Endothelial cell (in vitro differentiated cells): Measurements from ENCODE around the gene SSH2. TPM values are rescaled to one million over a fixed set of nuclear protein-coding genes. Genes with fewer than 3 reads are reported as not detected.
A peak's percentile ranks its signal among the peaks of the same experiment; 100 is the strongest.

Experiments used
- DNase-seq: peaks from one replicate; pipeline ENCODE4 v3.0.0; 2021; ENCODE audit warnings: low spot score
- H3K27ac Mint-ChIP-seq: one replicate; pipeline ENCODE4 v1.8.0; 2021; ENCODE audit warnings: mixed read lengths, inconsistent platforms; ENCODE audit not compliant: unreplicated experiment
- H3K27me3 Mint-ChIP-seq: one replicate; pipeline ENCODE4 v1.8.0; 2021; ENCODE audit warnings: mild to moderate bottlenecking, moderate library complexity, mixed read lengths, inconsistent platforms; ENCODE audit not compliant: unreplicated experiment
- H3K36me3 Mint-ChIP-seq: one replicate; pipeline ENCODE4 v1.8.0; 2021; ENCODE audit warnings: mild to moderate bottlenecking, low read depth, mixed read lengths, inconsistent platforms; ENCODE audit not compliant: unreplicated experiment
- H3K4me1 Mint-ChIP-seq: one replicate; pipeline ENCODE4 v1.8.0; 2021; ENCODE audit warnings: mild to moderate bottlenecking, mixed read lengths, inconsistent platforms; ENCODE audit not compliant: unreplicated experiment
- H3K4me3 Mint-ChIP-seq: one replicate; pipeline ENCODE4 v1.8.0; 2021; ENCODE audit warnings: mild to moderate bottlenecking, mixed read lengths, inconsistent platforms; ENCODE audit not compliant: unreplicated experiment
- H3K9me3 Mint-ChIP-seq: one replicate; pipeline ENCODE4 v1.8.0; 2021; ENCODE audit warnings: mixed read lengths, inconsistent platforms; ENCODE audit not compliant: unreplicated experiment
- total RNA-seq: library from RNA; stranded (reverse); fragmentation: NEBNext Ultra II Directional; extraction: Animal tissue kit (Norgen Biotek cat#: 25700); gene quantifications from one replicate; pipeline ENCODE4 v1.2.1, GENCODE V29; 2021; ENCODE audit not compliant: unreplicated experiment
- TF ChIP-seq, protein P1 (sequence below): fragments of 200-600 bp; sonication (generic); IDR thresholded peaks from one replicate; pipeline ENCODE4 v1.5.0; 2021; ENCODE audit warnings: antibody characterized with exemption; ENCODE audit not compliant: unreplicated experiment

The SSH2 gene
- total RNA-seq, 1 donor from 2014 or later: 81.2 TPM

- Mint-ChIP-seq H3K36me3 (no peaks in the 10 kb centered on the region), H3K27me3 (no peaks in the 10 kb centered on the region), H3K9me3 (no peaks in the 10 kb centered on the region), H3K4me3 (no peak overlapping the region), H3K27ac (no peak overlapping the region), H3K4me1 (no peaks in the 10 kb centered on the region)
- no peak for DNase-seq
- TF ChIP-seq, protein P1, sequence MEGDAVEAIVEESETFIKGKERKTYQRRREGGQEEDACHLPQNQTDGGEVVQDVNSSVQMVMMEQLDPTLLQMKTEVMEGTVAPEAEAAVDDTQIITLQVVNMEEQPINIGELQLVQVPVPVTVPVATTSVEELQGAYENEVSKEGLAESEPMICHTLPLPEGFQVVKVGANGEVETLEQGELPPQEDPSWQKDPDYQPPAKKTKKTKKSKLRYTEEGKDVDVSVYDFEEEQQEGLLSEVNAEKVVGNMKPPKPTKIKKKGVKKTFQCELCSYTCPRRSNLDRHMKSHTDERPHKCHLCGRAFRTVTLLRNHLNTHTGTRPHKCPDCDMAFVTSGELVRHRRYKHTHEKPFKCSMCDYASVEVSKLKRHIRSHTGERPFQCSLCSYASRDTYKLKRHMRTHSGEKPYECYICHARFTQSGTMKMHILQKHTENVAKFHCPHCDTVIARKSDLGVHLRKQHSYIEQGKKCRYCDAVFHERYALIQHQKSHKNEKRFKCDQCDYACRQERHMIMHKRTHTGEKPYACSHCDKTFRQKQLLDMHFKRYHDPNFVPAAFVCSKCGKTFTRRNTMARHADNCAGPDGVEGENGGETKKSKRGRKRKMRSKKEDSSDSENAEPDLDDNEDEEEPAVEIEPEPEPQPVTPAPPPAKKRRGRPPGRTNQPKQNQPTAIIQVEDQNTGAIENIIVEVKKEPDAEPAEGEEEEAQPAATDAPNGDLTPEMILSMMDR: no peak
Observed at GRCh38 chr17:29820425-29820824, 109.6 kb downstream of the SSH2 start.

GRCh38 chr17:29807520-29808361 is 122.3 kb downstream of the SSH2 start:
- Mint-ChIP-seq H3K4me3 (no peak overlapping the region), H3K36me3 (no peaks in the 10 kb centered on the region), H3K27me3 (no peaks in the 10 kb centered on the region), H3K27ac (no peak overlapping the region), H3K4me1 (no peaks in the 10 kb centered on the region), H3K9me3 (no peaks in the 10 kb centered on the region)
- TF ChIP-seq, protein P1: peak; percentile 83
- peak; percentile 78 for DNase-seq

DNA sequence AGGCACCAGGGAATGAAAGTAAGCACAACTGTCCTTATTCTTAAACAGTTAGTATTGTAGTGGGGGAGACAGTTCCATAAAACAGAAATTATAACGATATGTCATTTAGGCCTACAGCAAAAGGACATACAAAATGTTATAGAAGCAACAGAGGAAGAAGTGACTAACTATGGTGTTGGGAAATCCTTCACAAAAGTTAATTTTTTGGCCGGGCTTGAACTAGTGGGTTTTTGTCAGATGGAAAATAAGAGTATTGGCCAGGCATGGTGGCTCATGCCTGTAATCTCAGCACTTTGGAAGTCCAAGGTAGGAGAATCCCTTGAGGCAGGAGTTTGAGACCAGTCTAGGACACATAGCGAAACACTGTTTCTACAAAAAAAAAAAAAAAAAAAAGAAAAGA is 127.8 kb downstream of the SSH2 start:
- no peak for DNase-seq
- Mint-ChIP-seq H3K9me3 (no peaks in the 10 kb centered on the region), H3K27me3 (no peaks in the 10 kb centered on the region), H3K4me1 (no peaks in the 10 kb centered on the region), H3K4me3 (no peak overlapping the region), H3K36me3 (no peaks in the 10 kb centered on the region), H3K27ac (no peak overlapping the region)
- TF ChIP-seq, protein P1: no peak

- Mint-ChIP-seq H3K4me3 (no peak overlapping the region), H3K27ac (no peak overlapping the region), H3K4me1 (no peaks in the 10 kb centered on the region), H3K36me3 (no peaks in the 10 kb centered on the region), H3K9me3 (no peaks in the 10 kb centered on the region), H3K27me3 (no peaks in the 10 kb centered on the region)
- TF ChIP-seq, protein P1: no peak
- DNase-seq: no peak
Observed at GRCh38 chr17:29800457-29800856, 129.6 kb downstream of the SSH2 start.

- H3K4me1 Mint-ChIP-seq: peaks cover 9% of the 10 kb centered on the region
- no peak for DNase-seq
- H3K27me3 Mint-ChIP-seq: no peaks in the 10 kb centered on the region
- no peaks in the 10 kb centered on the region for H3K9me3 Mint-ChIP-seq
- no peak overlapping the region for H3K27ac Mint-ChIP-seq
- H3K4me3 Mint-ChIP-seq: no peak overlapping the region
- TF ChIP-seq, protein P1: no peak
- no peaks in the 10 kb centered on the region for H3K36me3 Mint-ChIP-seq
Observed at GRCh38 chr17:29796652-29797051, 133.4 kb downstream of the SSH2 start.
